Effector memory CD8-positive, alpha-beta T cell (primary cell): ENCODE data around the gene KIF9.
"Not testable (repeated sequence)": the region's sequence is repeated elsewhere in the genome, so short reads cannot be mapped to it uniquely, and the experiment has no call there.

Source experiments
- ATAC-seq: fragments of 150-1000 bp; cut with Tn5 transposase; replicated peaks from 2 replicates; pipeline ENCODE4 v1.10.0; 2021; ENCODE audit warnings: mild to moderate bottlenecking, moderate library complexity
- DNase-seq, 3 experiments: peaks; one replicate each; pipeline ENCODE4 v3.0.0; 2021
- H3K27ac Mint-ChIP-seq, 2 donors: one replicate each; pipeline ENCODE4 v1.8.0; 2022; ENCODE audit warnings: mild to moderate bottlenecking in 2 of 2, mixed read lengths in 2 of 2, moderate library complexity in 2 of 2
- H3K27me3 Mint-ChIP-seq, 2 donors: one replicate each; pipeline ENCODE4 v1.8.0; 2022; ENCODE audit warnings: mixed read lengths in 2 of 2
- H3K36me3 Mint-ChIP-seq: one replicate; pipeline ENCODE4 v1.8.0; 2022; ENCODE audit warnings: mild to moderate bottlenecking, moderate library complexity, mixed read lengths; ENCODE audit not compliant: insufficient read depth
- H3K4me1 Mint-ChIP-seq, 2 donors: one replicate each; pipeline ENCODE4 v1.8.0; 2022; ENCODE audit warnings: low read depth in 2 of 2, mixed read lengths in 2 of 2
- H3K4me3 Mint-ChIP-seq, 2 donors: one replicate each; pipeline ENCODE4 v1.8.0; 2022; ENCODE audit warnings: mild to moderate bottlenecking in 2 of 2, mixed read lengths in 2 of 2, moderate library complexity in 2 of 2
- H3K9me3 Mint-ChIP-seq, 2 donors: one replicate each; pipeline ENCODE4 v1.8.0; 2022; ENCODE audit warnings: mixed read lengths in 2 of 2

Gene KIF9

DNA sequence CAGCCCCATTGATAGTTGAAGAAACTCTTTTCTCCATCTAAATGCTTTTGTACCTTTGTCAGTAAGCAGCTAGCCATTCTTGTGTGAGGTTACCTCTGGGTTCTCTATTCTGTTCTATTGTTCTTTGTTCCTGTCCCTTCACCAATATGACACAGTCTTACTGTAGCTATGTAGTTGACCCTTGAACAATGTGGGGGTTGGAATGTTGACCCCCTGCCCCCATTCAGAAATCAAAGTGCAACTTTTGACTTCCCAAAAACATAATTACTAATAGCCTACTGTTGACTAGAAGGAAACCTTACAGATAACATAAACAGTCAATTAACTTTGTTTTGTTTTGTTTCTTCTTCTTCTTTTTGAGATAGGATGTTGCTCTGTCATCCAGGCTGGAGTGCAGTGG, 18.9 kb upstream of the KIF9 start:
- Mint-ChIP-seq H3K9me3 (no peaks in the 10 kb centered on the region), H3K36me3 (peaks cover 43% of the 10 kb centered on the region), H3K4me1 (peaks cover 12 to 22% of the 10 kb centered on the region in 2 donors), H3K27ac (no peak overlapping the region), H3K4me3 (no peak overlapping the region), H3K27me3 (no peaks in the 10 kb centered on the region)
- ATAC-seq, result no peak
- DNase-seq, result no peak

GRCh38 chr3:47299381-47300318, 17.1 kb upstream of the KIF9 start:
- no peak overlapping the region for H3K4me3 Mint-ChIP-seq
- peaks cover 45% of the 10 kb centered on the region for H3K36me3 Mint-ChIP-seq
- ATAC-seq, result no peak
- peaks cover 18 to 32% of the 10 kb centered on the region in 2 donors for H3K4me1 Mint-ChIP-seq
- H3K9me3 Mint-ChIP-seq, result no peaks in the 10 kb centered on the region
- DNase-seq, result no peak
- no peak overlapping the region for H3K27ac Mint-ChIP-seq
- H3K27me3 Mint-ChIP-seq, result no peaks in the 10 kb centered on the region

DNA sequence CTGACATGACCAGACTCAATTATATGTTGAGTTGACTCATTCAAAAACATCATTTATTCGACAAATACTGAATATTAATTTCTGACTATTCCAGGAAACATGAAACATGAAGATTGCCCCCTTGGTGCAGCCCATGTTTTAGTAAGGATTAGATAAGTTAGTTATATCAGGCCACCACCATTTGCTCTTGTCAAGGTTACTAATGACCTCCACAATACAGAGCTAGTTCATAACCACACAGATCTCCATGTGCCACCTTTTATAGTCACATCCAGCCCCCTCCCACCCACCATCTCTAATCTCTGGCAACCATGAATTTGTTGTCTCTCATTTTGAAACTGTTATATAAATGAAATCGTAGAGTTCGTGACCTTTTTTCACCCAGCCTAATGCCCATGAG, 15.8 kb upstream of the KIF9 start:
- Mint-ChIP-seq H3K4me1 (peaks cover 24 to 39% of the 10 kb centered on the region in 2 donors), H3K27ac (peak overlapping the region; percentile 2 to 24), H3K27me3 (no peaks in the 10 kb centered on the region), H3K4me3 (no peak overlapping the region), H3K9me3 (no peaks in the 10 kb centered on the region), H3K36me3 (peaks cover 47% of the 10 kb centered on the region)
- ATAC-seq (no peak), DNase-seq (no peak)

DNA sequence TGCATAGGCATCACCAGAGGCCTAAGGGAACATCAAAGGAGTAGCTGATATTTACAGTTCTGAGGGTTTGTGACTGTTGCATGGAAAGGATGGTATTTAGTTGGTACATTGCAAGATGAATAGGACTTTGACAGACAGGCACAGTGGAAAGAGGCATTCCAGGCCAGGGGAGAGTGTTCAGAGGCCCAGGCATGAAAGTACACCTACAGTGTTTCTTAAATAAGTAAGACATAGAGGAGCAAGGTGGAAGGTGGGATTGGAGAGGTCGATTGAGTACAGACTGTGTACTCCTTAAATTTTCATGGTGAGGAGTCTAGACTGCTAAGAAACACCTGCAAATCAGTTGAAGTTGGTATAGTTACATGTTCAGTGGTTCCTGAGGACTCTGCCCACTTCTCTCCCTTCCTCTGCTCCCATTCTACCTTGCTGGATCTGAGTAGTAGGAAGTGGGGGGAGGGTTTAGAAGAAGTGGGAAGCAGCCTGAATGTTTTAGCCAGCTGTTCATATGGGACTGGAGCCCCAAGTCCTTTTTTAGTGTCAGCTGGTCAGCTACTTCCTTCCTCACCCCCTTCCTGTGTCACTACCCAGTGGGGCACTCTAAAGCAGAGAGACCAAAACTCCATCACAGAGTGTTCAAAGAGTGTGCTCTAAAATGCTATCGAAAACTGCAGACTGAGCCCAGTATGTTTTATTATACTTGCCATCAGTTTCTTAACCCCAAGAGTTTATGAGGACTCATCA, 14.1 kb upstream of the KIF9 start:
- DNase-seq (no peak), ATAC-seq (peak; percentile 7)
- Mint-ChIP-seq H3K27ac (peak overlapping the region; percentile 9 to 38), H3K36me3 (peaks cover 36% of the 10 kb centered on the region), H3K9me3 (no peaks in the 10 kb centered on the region), H3K4me3 (peak overlapping the region in 1 of 2 donors; percentile 7), H3K4me1 (peaks cover 27 to 39% of the 10 kb centered on the region in 2 donors), H3K27me3 (no peaks in the 10 kb centered on the region)

- no peak for DNase-seq
- no peak for ATAC-seq
- Mint-ChIP-seq H3K9me3 (no peaks in the 10 kb centered on the region), H3K36me3 (peaks cover 37% of the 10 kb centered on the region), H3K4me1 (peaks cover 27 to 39% of the 10 kb centered on the region in 2 donors), H3K27ac (peak overlapping the region; percentile 9 to 38), H3K27me3 (no peaks in the 10 kb centered on the region), H3K4me3 (peak overlapping the region in 1 of 2 donors; percentile 7)
Observed at GRCh38 chr3:47295976-47296375, 13.4 kb upstream of the KIF9 start.

DNA sequence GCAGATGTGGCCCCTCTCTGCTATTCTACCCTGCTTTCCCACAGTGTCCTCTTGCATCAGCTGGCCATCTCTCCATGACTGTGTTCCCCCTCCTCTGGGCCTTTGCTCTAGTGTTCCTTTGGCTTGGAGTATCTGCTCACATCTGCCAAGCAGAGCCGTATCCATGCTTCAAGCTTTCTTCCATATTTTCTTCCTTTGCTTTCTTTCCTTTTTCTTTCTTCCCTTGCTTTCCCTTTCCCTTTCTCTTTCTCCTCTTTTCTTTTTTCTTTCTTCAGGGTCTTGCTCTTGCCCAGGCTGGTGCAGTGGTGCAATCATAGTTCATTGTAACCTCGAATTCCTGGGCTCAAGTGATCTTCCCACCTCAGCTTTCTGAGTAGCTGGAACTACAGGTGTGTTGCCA, 12.7 kb upstream of the KIF9 start:
- peak overlapping the region in 1 of 2 donors; percentile 9 for H3K27ac Mint-ChIP-seq

GRCh38 chr3:47294392-47294791, 11.8 kb upstream of the KIF9 start:
- Mint-ChIP-seq H3K9me3 (no peaks in the 10 kb centered on the region), H3K4me3 (no peak overlapping the region), H3K4me1 (peaks cover 34 to 38% of the 10 kb centered on the region in 2 donors), H3K27ac (no peak overlapping the region), H3K27me3 (no peaks in the 10 kb centered on the region), H3K36me3 (peaks cover 40% of the 10 kb centered on the region)
- ATAC-seq, result no peak
- DNase-seq, result no peak

More for the DNA sequence above, 12.7 kb upstream of the KIF9 start:
- Mint-ChIP-seq H3K27me3 (no peaks in the 10 kb centered on the region), H3K36me3 (peaks cover 40% of the 10 kb centered on the region), H3K4me3 (no peak overlapping the region), H3K4me1 (peaks cover 32 to 39% of the 10 kb centered on the region in 2 donors), H3K9me3 (no peaks in the 10 kb centered on the region)
- DNase-seq (no peak), ATAC-seq (no peak)

DNA sequence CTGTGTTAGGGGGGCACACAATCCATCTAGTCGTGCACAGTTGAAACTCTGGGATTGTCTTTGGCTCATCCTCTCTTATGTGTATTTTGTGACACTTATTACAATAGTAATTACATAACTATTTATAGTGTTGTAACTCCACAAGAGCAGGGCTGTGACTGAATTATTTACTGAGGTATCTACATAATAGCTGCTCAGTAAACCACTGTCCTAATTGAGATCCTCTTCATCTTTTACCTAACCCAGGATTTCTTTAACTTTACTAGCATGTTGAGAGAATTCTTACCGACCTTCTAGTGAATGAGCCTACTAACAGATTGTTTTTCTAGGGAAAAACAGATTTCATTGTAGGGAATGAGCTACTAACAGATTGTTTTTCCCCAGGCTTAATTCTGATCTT, 11.2 kb upstream of the KIF9 start:
- no peaks in the 10 kb centered on the region for H3K27me3 Mint-ChIP-seq
- no peaks in the 10 kb centered on the region for H3K9me3 Mint-ChIP-seq
- no peak overlapping the region for H3K4me3 Mint-ChIP-seq
- peaks cover 34% of the 10 kb centered on the region for H3K36me3 Mint-ChIP-seq
- H3K27ac Mint-ChIP-seq, result no peak overlapping the region
- H3K4me1 Mint-ChIP-seq, result peaks cover 34 to 40% of the 10 kb centered on the region in 2 donors
- ATAC-seq (no peak), DNase-seq (no peak)

DNA sequence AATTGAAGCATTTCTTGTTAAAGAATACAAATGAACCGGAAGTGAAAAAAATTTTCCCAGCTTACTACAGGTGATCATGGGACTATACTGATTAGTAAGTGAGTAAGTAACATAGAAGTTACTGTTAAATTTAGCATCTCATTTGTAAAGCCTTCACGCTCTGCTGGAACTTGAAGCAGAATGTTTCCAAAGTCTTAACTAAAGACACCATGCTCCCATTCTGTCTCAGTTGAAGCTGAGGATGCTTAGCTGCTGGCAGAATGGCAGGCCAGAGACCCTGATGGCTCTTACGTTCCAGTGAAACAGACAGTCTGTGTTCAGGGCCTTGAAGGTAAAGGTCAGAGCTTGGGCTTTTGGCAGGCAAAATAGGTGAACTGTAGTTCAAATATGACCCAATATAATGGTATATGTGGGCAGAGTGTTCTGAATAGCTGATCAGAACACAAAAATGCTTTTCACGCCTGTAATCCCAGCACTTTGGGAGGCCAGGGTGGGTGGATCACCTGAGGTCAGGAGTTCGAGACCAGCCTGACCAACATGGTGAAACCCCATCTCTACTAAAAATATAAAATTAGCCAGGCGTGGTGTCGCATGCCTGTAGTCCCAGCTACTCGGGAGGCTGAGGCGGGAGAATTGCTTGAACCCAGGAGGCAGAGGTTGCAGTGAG, 9.3 kb upstream of the KIF9 start:
- not testable (repeated sequence) for H3K4me3 Mint-ChIP-seq, DNase-seq, H3K27me3 Mint-ChIP-seq, ATAC-seq, H3K9me3 Mint-ChIP-seq
- Mint-ChIP-seq H3K27ac (peak overlapping the region in 1 of 2 donors; percentile 21), H3K36me3 (peaks cover 31% of the 10 kb centered on the region), H3K4me1 (peaks cover 37 to 38% of the 10 kb centered on the region in 2 donors)

DNA sequence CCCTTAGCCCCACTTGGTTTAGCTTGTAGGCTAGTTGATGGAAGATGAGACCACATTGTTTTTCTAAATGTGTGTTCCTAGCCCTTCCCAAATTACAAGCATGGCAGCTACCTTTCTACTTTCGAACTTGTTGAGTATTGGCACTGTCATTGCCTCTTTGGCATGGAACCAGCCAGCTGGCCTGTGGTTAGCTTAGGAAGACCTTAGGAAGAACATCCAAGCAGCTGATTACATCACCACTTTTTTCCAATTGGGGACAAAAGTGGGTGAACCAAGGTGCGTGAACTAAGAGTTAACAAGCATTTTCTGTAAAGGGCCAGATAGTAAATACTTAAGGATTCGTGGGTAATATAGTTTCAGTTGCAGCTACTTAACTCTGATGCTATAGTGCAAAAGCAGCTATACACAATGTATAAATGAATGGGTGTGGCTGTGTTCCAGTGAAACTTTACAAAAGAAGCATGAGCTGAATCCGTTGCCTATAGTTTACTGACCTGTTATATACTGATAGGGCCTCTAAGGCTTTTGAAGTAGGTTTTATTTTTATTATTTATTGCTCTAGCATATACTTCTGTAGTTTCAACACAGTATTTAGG, 8.7 kb upstream of the KIF9 start:
- no peaks in the 10 kb centered on the region for H3K9me3 Mint-ChIP-seq
- peak overlapping the region in 1 of 2 donors; percentile 23 for H3K4me3 Mint-ChIP-seq
- DNase-seq, result no peak
- no peak for ATAC-seq
- H3K27me3 Mint-ChIP-seq, result no peaks in the 10 kb centered on the region
- H3K27ac Mint-ChIP-seq, result peak overlapping the region in 1 of 2 donors; percentile 51
- H3K36me3 Mint-ChIP-seq, result peaks cover 29% of the 10 kb centered on the region
- H3K4me1 Mint-ChIP-seq, result peaks cover 34 to 36% of the 10 kb centered on the region in 2 donors

DNA sequence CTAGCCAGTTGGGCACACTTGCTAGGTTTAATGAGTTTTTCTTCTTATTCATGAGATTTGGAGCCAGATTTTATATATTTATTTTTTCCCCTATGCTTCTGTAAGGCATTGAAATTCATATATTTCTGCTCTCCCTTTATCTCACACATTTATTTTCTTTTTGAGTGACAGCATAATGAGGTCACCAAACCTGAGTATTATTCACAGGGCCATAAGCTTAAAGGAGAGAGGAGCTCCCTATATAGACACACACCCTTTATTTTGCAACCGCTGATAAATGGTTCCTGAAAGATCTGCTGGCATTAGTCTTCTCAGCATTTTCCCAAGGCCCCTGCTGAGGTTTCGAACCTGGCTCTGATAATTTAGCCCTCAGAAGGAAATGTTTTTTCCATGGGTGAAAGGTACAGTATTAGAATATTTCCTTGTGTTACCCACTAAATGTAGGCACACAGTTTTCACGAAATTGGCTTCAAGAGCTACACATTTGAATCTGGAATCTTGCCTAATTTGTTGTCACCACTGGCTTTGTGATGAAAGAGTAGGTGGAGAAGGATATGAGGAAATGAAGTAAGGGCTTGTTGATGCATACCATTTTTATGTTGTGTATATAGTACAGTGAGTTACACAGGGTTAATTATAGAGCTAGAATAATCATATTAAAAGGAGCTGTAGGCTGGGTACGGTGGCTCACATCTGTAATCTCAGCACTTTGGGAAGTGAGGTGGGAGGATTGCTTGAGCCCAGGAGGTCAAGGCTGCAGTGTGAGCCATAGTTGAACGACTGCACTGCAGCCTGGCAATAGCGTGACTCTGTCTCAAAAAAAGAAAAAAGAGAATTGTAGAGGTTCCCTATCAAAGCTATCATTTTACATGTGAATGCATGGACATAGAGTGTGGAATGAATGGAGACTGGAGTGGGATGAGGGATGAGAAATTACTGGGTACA, 6.6 kb upstream of the KIF9 start:
- DNase-seq, result no peak
- Mint-ChIP-seq H3K9me3 (no peaks in the 10 kb centered on the region), H3K27me3 (no peaks in the 10 kb centered on the region), H3K4me3 (no peak overlapping the region), H3K36me3 (peaks cover 26% of the 10 kb centered on the region), H3K27ac (no peak overlapping the region), H3K4me1 (peaks cover 20 to 34% of the 10 kb centered on the region in 2 donors)
- ATAC-seq, result no peak
